Aorta (tissue), 5 donors: Measurements from ENCODE around the gene SGMS2. TPM values are rescaled to one million over a fixed set of nuclear protein-coding genes. Genes with fewer than 3 reads are reported as not detected.

ENCODE experiments used
- ATAC-seq: fragments of 200-7000 bp; cut with Tn5 transposase; one replicate; pipeline ENCODE4 v1.9.1; 2022; ENCODE audit warnings: moderate library complexity; ENCODE audit not compliant: low FRiP score
- DNase-seq, 2 donors: peaks; one replicate each; pipeline ENCODE4 v3.0.0-alpha.2; 2020
- H3K27ac ChIP-seq, 2 donors: one replicate each; pipeline ENCODE4 v1.5.1; 2013; ENCODE audit warnings: low read length in 2 of 2, mild to moderate bottlenecking in 2 of 2, moderate library complexity in 2 of 2, control low read depth in 1 of 2, inconsistent platforms in 1 of 2, low read depth in 1 of 2
- H3K27me3 ChIP-seq, 2 donors: one replicate each; pipeline ENCODE4 v1.6.1; 2013; ENCODE audit warnings: control low read depth in 1 of 2, low read length in 1 of 2, mild to moderate bottlenecking in 1 of 2, moderate library complexity in 1 of 2; ENCODE audit not compliant: insufficient read depth in 2 of 2, control insufficient read depth in 1 of 2
- H3K36me3 ChIP-seq, 2 donors: one replicate each; pipeline ENCODE4 v1.6.1; 2013; ENCODE audit warnings: control low read depth in 1 of 2, low read length in 1 of 2, mild to moderate bottlenecking in 1 of 2; ENCODE audit not compliant: insufficient read depth in 2 of 2, control insufficient read depth in 1 of 2
- H3K4me1 ChIP-seq, 2 donors: one replicate each; pipeline ENCODE4 v1.6.1; 2013; ENCODE audit warnings: low read length in 2 of 2, control low read depth in 1 of 2, mild to moderate bottlenecking in 1 of 2, moderate library complexity in 1 of 2; ENCODE audit not compliant: insufficient read depth in 2 of 2, control insufficient read depth in 1 of 2
- H3K4me3 ChIP-seq, 2 donors: one replicate each; pipeline ENCODE4 v1.5.1; 2013; ENCODE audit warnings: low read length in 2 of 2, control low read depth in 1 of 2, mild to moderate bottlenecking in 1 of 2
- H3K9me3 ChIP-seq: one replicate; pipeline ENCODE4 v1.6.1; 2013; ENCODE audit warnings: mild to moderate bottlenecking, low read length; ENCODE audit not compliant: control insufficient read depth
- WGBS, 2 donors: extraction: QIAGEN DNeasy Blood & Tissue Kit; methylation state at CpG; one replicate each; pipeline ENCODE4 v1.1.7; 2013; 5-methylcytosine and 5-hydroxymethylcytosine counted together
- intact Hi-C, 2 donors: fragments of 100-400 bp; cut with DNase I; formaldehyde crosslinking; loops; one replicate each; pipeline versions ENCODE4 v1.14.2 to v1.15.0; 2022
- polyA plus RNA-seq, 2 donors: library from polyadenylated mRNA; stranded (reverse); fragments of 200-250 nt; gene quantifications; one replicate each; pipeline ENCODE4 v1.2.3, GENCODE V29; 2013
- total RNA-seq, 2 donors: library from RNA; stranded (reverse); fragmentation: NEBNext Ultra II Directional; extraction: Animal tissue kit (Norgen Biotek cat#: 25700); gene quantifications; one replicate each; pipeline ENCODE4 v1.2.1, GENCODE V29; 2021
- donor health status: healthy with polysubstance abuse.
- donor health status: Bipolar disorder and iron deficiency.
- donor health status: DM: no; HTN: no; CAD: no.
- donor health status: DM: no; HTN: no; CAD: no.
- donor health status: DM: yes; HTN: yes; CAD: no.

Gene SGMS2
- total and polyA plus RNA-seq, 4 donors: 4.3 to 50.2 (median 24.5) TPM

GRCh38 chr4:107855723-107856122 lies 31.0 kb downstream of the SGMS2 start:
- ATAC-seq: no peak
- Histone ChIP-seq H3K9me3 (no peaks in the 10 kb centered on the region), H3K4me3 (no peak overlapping the region), H3K4me1 (no peaks in the 10 kb centered on the region), H3K27ac (no peak overlapping the region), H3K27me3 (no peaks in the 10 kb centered on the region), H3K36me3 (no peaks in the 10 kb centered on the region)
- 82 to 84% methylated on average over 3 of the region's 3 CpGs for WGBS, 2 donors
- DNase-seq: no peak
- intact Hi-C loops: no loop called here

- intact Hi-C loops: no loop called here
- Histone ChIP-seq H3K9me3 (no peaks in the 10 kb centered on the region), H3K27ac (no peak overlapping the region), H3K4me1 (no peaks in the 10 kb centered on the region), H3K4me3 (no peak overlapping the region), H3K36me3 (no peaks in the 10 kb centered on the region), H3K27me3 (no peaks in the 10 kb centered on the region)
- no peak for ATAC-seq
- no peak for DNase-seq
- 90 to 92% methylated on average over 1 of the region's 1 CpG for WGBS, 2 donors
Observed at GRCh38 chr4:107856901-107857300, 32.2 kb downstream of the SGMS2 start.

- intact Hi-C loops: no loop called here
- 88 to 90% methylated on average over 4 of the region's 4 CpGs for WGBS, 2 donors
- no peaks in the 10 kb centered on the region for H3K4me1 ChIP-seq
Observed at GRCh38 chr4:107857741-107858140, 33.0 kb downstream of the SGMS2 start.

GRCh38 chr4:107858158-107858742 lies 33.5 kb downstream of the SGMS2 start:
- intact Hi-C loops: no loop called here

More at GRCh38 chr4:107857741-107858140, 33.0 kb downstream of the SGMS2 start:
- no peaks in the 10 kb centered on the region for H3K36me3 ChIP-seq
- no peak overlapping the region for H3K27ac ChIP-seq
- no peaks in the 10 kb centered on the region for H3K9me3 ChIP-seq
- no peaks in the 10 kb centered on the region for H3K27me3 ChIP-seq
- no peak overlapping the region for H3K4me3 ChIP-seq
- no peak for ATAC-seq
- DNase-seq: no peak

GRCh38 chr4:107862658-107863057 lies 37.9 kb downstream of the SGMS2 start:
- no peaks in the 10 kb centered on the region for H3K36me3 ChIP-seq
- intact Hi-C loops: no loop called here
- H3K27me3 ChIP-seq: no peaks in the 10 kb centered on the region
- no peaks in the 10 kb centered on the region for H3K4me1 ChIP-seq
- no peak overlapping the region for H3K27ac ChIP-seq
- 80 to 83% methylated on average over 5 of the region's 5 CpGs for WGBS, 2 donors
- H3K4me3 ChIP-seq: no peak overlapping the region
- no peaks in the 10 kb centered on the region for H3K9me3 ChIP-seq
- ATAC-seq (no peak), DNase-seq (no peak)

More at GRCh38 chr4:107858158-107858742, 33.5 kb downstream of the SGMS2 start:
- Histone ChIP-seq H3K4me3 (no peak overlapping the region), H3K9me3 (no peaks in the 10 kb centered on the region), H3K4me1 (no peaks in the 10 kb centered on the region), H3K27me3 (no peaks in the 10 kb centered on the region), H3K27ac (no peak overlapping the region), H3K36me3 (no peaks in the 10 kb centered on the region)
- ATAC-seq (no peak), DNase-seq (no peak)
- WGBS, 2 donors: 82 to 100% methylated on average over 3 of the region's 3 CpGs

- intact Hi-C loops: no loop called here
- H3K27ac ChIP-seq: no peak overlapping the region
- H3K4me1 ChIP-seq: no peaks in the 10 kb centered on the region
- no peak for ATAC-seq
- no peaks in the 10 kb centered on the region for H3K36me3 ChIP-seq
- no peak overlapping the region for H3K4me3 ChIP-seq
- no peak for DNase-seq
- H3K9me3 ChIP-seq: no peaks in the 10 kb centered on the region
- no peaks in the 10 kb centered on the region for H3K27me3 ChIP-seq
- WGBS, 2 donors: 94 to 96% methylated on average over 2 of the region's 2 CpGs
Observed at GRCh38 chr4:107863416-107863815, 38.7 kb downstream of the SGMS2 start.

GRCh38 chr4:107863850-107864371 lies 39.2 kb downstream of the SGMS2 start:
- ATAC-seq: peak; percentile 44
- intact Hi-C loops: no loop called here
- H3K27ac ChIP-seq: no peak overlapping the region

GRCh38 chr4:107866726-107867125 lies 42.0 kb downstream of the SGMS2 start:
- DNase-seq (no peak), ATAC-seq (no peak)
- H3K36me3 ChIP-seq: no peaks in the 10 kb centered on the region
- 90 to 96% methylated on average over 1 of the region's 1 CpG for WGBS, 2 donors
- H3K27me3 ChIP-seq: no peaks in the 10 kb centered on the region
- no peak overlapping the region for H3K4me3 ChIP-seq
- no peaks in the 10 kb centered on the region for H3K9me3 ChIP-seq
- no peaks in the 10 kb centered on the region for H3K4me1 ChIP-seq
- H3K27ac ChIP-seq: no peak overlapping the region
- intact Hi-C loops: no loop called here

More at GRCh38 chr4:107863850-107864371, 39.2 kb downstream of the SGMS2 start:
- WGBS, 2 donors: 53 to 71% methylated on average over 2 of the region's 2 CpGs
- no peak for DNase-seq
- Histone ChIP-seq H3K4me3 (no peak overlapping the region), H3K27me3 (no peaks in the 10 kb centered on the region), H3K36me3 (no peaks in the 10 kb centered on the region), H3K4me1 (no peaks in the 10 kb centered on the region), H3K9me3 (no peaks in the 10 kb centered on the region)

- intact Hi-C loops: no loop called here
- no peaks in the 10 kb centered on the region for H3K36me3 ChIP-seq
- no peak overlapping the region for H3K4me3 ChIP-seq
- WGBS, 2 donors: 74 to 81% methylated on average over 6 of the region's 6 CpGs
- ATAC-seq (no peak), DNase-seq (no peak)
- H3K27me3 ChIP-seq: no peaks in the 10 kb centered on the region
- no peaks in the 10 kb centered on the region for H3K9me3 ChIP-seq
- H3K27ac ChIP-seq: no peak overlapping the region
- H3K4me1 ChIP-seq: no peaks in the 10 kb centered on the region
Observed at GRCh38 chr4:107870236-107870635, 45.5 kb downstream of the SGMS2 start.
